Measurements from ENCODE around the gene OTOP3.
A peak's percentile ranks its signal among the peaks of the same experiment; 100 is the strongest.

Gene OTOP3

DNA sequence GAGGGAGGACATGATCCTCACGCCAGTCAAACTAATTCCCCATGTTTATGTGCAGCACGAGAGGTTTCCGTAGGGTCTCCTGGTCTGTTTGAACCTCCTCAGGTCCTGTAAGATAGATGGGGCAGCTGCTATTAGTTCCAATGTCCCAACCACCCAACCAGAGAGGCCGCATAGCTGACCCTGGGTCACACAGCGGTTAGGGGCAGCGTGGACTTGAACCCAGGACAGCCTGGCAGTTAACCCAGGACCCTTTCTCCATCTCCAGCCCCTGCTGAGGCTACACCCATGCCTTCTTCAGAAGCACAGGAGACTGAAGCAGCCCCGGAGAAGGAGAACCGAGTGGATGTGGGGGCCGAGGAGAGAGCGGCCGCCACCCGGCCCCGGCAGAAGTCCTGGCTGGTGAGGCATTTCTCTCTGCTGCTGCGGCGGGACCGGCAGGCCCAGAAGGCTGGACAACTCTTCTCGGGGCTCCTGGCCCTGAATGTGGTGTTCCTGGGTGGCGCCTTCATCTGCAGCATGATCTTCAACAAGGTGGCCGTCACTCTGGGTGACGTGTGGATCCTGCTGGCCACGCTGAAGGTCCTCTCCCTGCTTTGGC is 5.5 kb downstream of the OTOP3 start:
- DNase-seq (ENCODE audit: low read depth) = no peak

GRCh38 chr17:74943808-74944522 is 8.3 kb downstream of the OTOP3 start:
- no peak for DNase-seq (ENCODE audit: low read depth)

DNA sequence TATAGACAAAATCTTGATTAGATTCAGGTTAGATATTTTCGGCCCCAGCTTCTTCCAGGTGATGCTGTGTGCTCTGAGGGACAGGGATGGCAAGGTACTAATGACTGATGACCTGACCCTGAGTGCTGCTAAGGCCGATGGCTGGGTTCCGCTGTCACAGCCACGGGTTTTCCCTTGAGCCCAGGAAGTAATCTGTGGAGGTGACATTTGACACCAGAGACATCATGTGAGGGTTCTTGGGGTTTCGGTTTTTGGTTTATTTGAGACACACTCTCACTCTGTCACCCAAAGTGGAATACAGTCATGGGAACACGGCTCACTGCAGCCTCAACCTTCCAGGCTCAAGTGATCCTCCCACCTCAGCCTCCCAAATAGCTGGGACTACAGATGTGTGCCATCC is 9.8 kb downstream of the OTOP3 start:
- no peak for DNase-seq (ENCODE audit: low read depth)

DNA sequence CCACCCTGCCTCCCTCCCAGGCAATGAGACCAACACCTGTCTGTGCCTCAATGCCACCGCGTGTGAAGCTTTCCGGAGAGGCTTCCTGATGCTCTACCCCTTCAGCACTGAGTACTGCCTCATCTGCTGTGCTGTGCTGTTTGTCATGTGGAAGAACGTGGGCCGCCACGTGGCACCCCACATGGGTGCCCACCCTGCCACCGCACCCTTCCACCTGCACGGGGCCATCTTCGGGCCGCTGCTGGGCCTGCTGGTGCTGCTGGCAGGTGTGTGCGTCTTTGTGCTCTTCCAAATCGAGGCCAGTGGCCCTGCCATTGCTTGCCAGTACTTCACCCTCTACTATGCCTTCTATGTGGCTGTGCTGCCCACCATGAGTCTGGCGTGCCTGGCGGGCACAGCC is 10.9 kb downstream of the OTOP3 start:
- DNase-seq (ENCODE audit: low read depth) = no peak

DNA sequence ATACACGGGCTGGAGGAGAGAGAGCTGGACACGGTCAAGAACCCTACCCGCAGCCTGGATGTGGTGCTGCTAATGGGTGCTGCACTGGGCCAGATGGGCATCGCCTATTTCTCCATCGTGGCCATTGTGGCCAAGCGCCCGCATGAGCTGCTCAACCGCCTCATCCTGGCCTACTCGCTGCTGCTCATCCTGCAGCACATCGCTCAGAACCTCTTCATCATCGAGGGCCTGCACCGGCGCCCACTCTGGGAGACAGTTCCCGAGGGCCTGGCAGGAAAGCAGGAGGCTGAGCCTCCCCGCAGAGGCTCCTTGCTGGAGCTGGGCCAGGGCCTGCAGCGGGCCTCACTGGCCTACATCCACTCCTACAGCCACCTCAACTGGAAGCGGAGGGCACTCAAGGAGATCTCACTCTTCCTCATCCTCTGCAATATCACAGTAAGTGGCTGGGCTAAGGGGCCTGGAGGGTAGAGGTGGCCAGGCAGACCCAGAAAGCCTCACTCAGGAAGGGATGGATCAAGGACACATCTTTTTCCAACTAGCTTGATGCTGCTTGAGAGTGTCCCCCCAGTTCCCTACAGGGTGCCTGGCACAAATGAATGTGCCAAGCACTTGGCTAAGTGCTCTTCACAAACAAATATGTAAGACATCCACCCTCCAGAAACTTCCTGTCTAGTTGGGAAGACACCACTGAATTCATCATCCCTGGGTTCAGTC is 11.5 kb downstream of the OTOP3 start:
- no peak for DNase-seq (ENCODE audit: low read depth)

- no peak for DNase-seq (ENCODE audit: low read depth)
Observed at GRCh38 chr17:74949455-74950115, 13.9 kb downstream of the OTOP3 start.

- DNase-seq (ENCODE audit: low read depth) = no peak
Observed at GRCh38 chr17:74950207-74950606, 14.5 kb downstream of the OTOP3 start.

DNA sequence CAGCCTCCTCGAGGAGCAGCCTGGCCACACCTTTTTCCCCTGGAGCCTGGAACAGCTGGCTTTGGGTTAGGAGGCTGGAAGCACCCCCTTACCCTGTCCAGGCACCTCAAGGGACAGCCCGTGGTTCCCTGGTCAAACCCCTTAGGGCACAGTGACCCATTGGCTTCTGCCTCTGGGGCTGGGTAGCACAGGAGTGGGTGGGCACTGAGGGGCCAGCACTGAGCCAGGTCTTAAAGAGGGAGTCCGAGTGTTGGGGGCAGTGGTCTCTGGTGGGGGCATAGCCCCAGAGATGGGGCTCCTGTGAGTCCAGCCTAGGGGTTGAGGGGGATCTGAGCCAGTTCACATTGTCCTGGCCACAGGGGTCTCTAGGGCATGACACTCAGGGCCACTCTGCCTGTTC is 15.4 kb downstream of the OTOP3 start:
- DNase-seq (ENCODE audit: low read depth) = no peak

DNA sequence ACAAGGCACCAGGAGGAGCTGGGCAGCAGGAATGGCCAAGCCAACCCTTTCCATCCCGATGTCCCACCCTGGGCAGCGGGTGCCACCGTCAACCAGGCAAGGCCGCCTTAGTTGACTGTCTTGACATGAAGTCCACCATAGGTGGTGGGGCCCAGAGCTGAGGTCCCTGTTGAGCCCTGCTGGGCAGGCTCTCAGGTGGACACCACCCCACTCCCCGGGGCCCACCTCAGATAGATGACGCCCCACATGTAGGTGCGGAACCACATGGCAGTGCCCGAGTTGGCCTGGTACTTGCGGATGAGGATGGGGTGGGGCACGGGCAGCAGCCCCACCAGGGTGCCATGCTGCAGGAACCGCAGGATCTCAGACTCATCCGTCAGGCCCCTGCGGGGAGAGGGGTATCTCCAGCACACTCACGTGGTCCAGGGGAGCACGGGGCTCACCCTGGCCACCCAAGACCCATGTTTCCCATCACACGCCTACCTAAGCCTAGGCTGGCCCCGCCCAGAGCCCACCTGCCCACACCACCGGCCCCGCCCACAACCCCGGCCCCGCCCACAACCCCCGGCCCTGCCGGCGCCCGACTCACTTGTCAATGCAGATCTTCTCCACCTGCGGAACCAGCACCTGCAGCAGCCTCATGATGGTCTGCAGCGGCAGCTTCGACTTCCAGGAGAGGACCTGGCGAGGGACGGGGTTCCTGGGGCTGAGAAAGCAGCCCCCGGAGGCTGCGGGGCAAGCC is 16.2 kb downstream of the OTOP3 start:
- no peak for DNase-seq (ENCODE audit: low read depth)

- no peak for DNase-seq (ENCODE audit: low read depth)
Observed at GRCh38 chr17:74952431-74953133, 16.9 kb downstream of the OTOP3 start.

DNA sequence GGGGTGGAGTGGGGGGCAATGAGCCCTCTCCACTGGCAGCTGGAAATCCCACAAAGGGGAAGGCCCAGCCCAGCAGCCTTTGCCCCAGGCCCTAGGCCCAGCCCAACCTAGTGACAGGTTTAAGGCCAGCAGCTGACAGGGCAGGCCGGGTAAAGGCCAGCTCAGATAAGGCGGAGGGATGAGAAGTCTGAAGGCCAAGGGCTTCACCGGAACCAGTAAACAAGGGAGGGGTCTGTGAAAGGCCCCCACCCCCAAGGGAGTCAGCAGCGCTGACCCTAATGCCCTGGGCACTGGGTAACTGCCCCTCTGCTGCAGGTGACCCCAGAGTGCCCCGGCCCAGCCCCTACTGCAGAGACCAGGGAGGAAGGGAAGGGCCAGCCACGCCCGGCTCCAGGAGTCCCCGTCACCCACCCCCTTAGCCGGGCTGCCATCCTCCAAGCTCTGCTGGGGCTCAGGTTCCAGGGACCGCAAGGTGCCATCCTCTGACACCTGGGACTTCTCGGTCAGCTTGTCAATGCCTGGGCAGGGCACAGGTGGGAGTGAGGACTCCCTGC is 17.5 kb downstream of the OTOP3 start:
- DNase-seq (ENCODE audit: low read depth) = no peak

GRCh38 chr17:74954115-74954514 is 18.4 kb downstream of the OTOP3 start:
- DNase-seq (ENCODE audit: low read depth) = no peak

- DNase-seq (ENCODE audit: low read depth) = no peak
Observed at GRCh38 chr17:74954665-74955421, 19.1 kb downstream of the OTOP3 start.

GRCh38 chr17:74956093-74956492 is 20.4 kb downstream of the OTOP3 start:
- DNase-seq (ENCODE audit: low read depth) = no peak

- peak; percentile 63 for DNase-seq (ENCODE audit: low read depth)
Observed at GRCh38 chr17:74957935-74958740, 22.4 kb downstream of the OTOP3 start.

GRCh38 chr17:74959826-74960515 is 24.3 kb downstream of the OTOP3 start:
- no peak for DNase-seq (ENCODE audit: low read depth)

- DNase-seq (ENCODE audit: low read depth) = peak; percentile 33
Observed at GRCh38 chr17:74960570-74961342, 25.1 kb downstream of the OTOP3 start.
